Heart right ventricle (tissue), 16 donors: ENCODE results near the gene ROCK1. TPM values are rescaled to one million over a fixed set of nuclear protein-coding genes. Genes with fewer than 3 reads are reported as not detected.

Experiments used
- ATAC-seq, 8 donors: fragments of 200-7000 bp; cut with Tn5 transposase; one replicate each; pipeline ENCODE4 v1.9.1; 2020; ENCODE audit warnings: mild to moderate bottlenecking in 8 of 8, moderate library complexity in 8 of 8, moderate number of reproducible peaks in 1 of 8
- DNase-seq, 2 donors: peaks; one replicate each; pipeline ENCODE4 v3.0.0-alpha.2; 2020
- H3K27ac ChIP-seq, 10 donors: fragments of 200-600 bp; sonication (generic) in 2 of 10; one replicate each; pipeline versions ENCODE4 v1.5.0 to v1.8.0; 2020 to 2022; ENCODE audit warnings: mild to moderate bottlenecking in 3 of 10
- H3K27me3 ChIP-seq, 7 donors: fragments of 200-600 bp; one replicate each; pipeline ENCODE4 v1.8.0; 2021 to 2022; ENCODE audit warnings: mild to moderate bottlenecking in 2 of 7
- H3K36me3 ChIP-seq, 9 donors: fragments of 200-600 bp; sonication (generic) in 1 of 9; one replicate each; pipeline versions ENCODE4 v1.5.0 to v1.8.0; 2020 to 2022; ENCODE audit warnings: mild to moderate bottlenecking in 2 of 9
- H3K4me1 ChIP-seq, 9 donors: fragments of 200-600 bp; sonication (generic) in 1 of 9; one replicate each; pipeline versions ENCODE4 v1.5.0 to v1.8.0; 2020 to 2022; ENCODE audit warnings: mild to moderate bottlenecking in 4 of 9
- H3K4me3 ChIP-seq, 10 donors: fragments of 200-600 bp; sonication (generic) in 2 of 10; one replicate each; pipeline versions ENCODE4 v1.5.0 to v1.8.0; 2020 to 2022; ENCODE audit warnings: mild to moderate bottlenecking in 7 of 10, moderate library complexity in 2 of 10
- H3K9me3 ChIP-seq, 11 donors: fragments of 200-600 bp in 10 of 11; sonication (generic) in 2 of 11; one replicate each; pipeline versions ENCODE4 v1.5.0 to v1.8.0; 2013 to 2022; ENCODE audit warnings: mild to moderate bottlenecking in 2 of 11, control low read depth in 1 of 11, moderate library complexity in 1 of 11
- WGBS, 2 donors: extraction: QIAGEN DNeasy Blood & Tissue Kit; methylation state at CpG; one replicate each; pipeline ENCODE4 v1.1.7; 2013; ENCODE audit warnings: inconsistent platforms in 1 of 2; 5-methylcytosine and 5-hydroxymethylcytosine counted together
- intact Hi-C, 10 donors: fragments of 100-400 bp; cut with DNase I; formaldehyde crosslinking; loops; one replicate each; pipeline versions ENCODE4 v1.11.1 to v1.14.2; 2022
- polyA plus RNA-seq, 2 donors: library from polyadenylated mRNA; stranded (reverse); fragments of 200-250 nt; gene quantifications; one replicate each; pipeline ENCODE4 v1.2.3, GENCODE V29; 2013
- total RNA-seq, 10 donors: library from RNA; stranded (reverse); fragmentation: NEBNext Ultra II Directional in 3 of 10; extraction: Animal tissue kit (Norgen Biotek cat#: 25700) in 3 of 10; gene quantifications; one replicate each; pipeline versions ENCODE4 v1.2.1 to v1.2.4, GENCODE V29; 2021 to 2023
- TF ChIP-seq, protein P1 (sequence below), 9 donors: fragments of 200-600 bp; sonication (generic) in 2 of 9; IDR thresholded peaks; one replicate each; pipeline versions ENCODE4 v1.5.0 to v1.8.0; 2021 to 2022; ENCODE audit warnings: antibody characterized with exemption in 9 of 9, mild to moderate bottlenecking in 5 of 9, moderate library complexity in 1 of 9
- donor health status: Arrhythmogenic right ventricular cardiomyopathy.
- donor health status: ischemic (EF 13 %, LVEDD 7.1; RV severe dilation, severe dysfunction).
- donor health status: healthy with polysubstance abuse.
- donor health status: DM: no; HTN: yes; CAD: no.
- donor health status: DM: no; HTN: no; CAD: no.
- donor health status: ischemic (EF 25% LVEDD 6.9; RV normal size, moderate dysfunction).
- donor health status: ischemic (EF 25% LVEDD 5.7; RV mildly dilated, moderate dysfunction).
- donor health status: healthy.
- donor health status: DM: yes; HTN: yes; CAD: no.
- donor health status: Ischemic cardiomyopathy.
- donor health status: ischemic (EF 35%, LVEDD 5.7; RV mildly dilated, moderate dysfunction).
- donor health status: nonischemic (EF 11% LVEDD 7.7; RV severe dilation, severe dysfunction).
- donor health status: DM: yes; HTN: yes; CAD: no.
- donor health status: PGD.
- donor health status: ischemic (EF 29% LVEDD 5.4; RV normal size, mild dysfunction).
- donor health status: nonischemic (EF 23%, LVEDD 6.1; RV moderate dilation, normal function).

Gene ROCK1
- total and polyA plus RNA-seq, 12 donors: 12.5 to 44.1 (median 35.1) TPM

DNA sequence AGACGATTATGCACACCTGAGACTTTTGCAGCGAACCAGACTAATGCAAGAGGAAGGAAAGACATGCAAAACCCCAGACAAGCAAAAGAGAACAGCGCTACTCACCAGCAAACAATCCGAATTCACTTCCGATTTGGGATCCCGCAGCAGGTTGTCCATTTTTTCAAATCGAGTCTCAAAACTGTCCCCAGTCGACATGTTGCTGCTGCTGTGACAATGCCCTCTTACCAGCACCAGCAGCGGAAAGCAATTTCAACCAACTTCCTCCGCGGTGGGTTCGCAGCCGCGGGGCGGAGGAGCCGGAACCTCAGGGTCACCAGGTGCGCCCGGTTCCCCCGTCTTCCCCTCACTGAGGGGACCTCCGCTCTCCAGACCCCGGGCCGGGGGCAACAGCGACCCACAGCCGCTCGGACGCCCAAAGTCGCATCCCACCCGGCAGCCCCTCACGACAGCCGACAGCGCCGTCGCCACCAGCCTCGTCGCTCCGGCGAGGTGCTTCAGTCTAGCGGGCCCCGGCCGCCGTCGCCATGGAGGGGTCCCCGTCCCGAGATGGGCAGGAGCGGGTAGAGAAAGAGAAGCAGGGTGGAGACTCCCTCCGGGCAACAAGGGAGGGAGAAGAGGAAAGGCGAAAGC lies 784 bp downstream of the ROCK1 start:
- Histone ChIP-seq H3K4me3 (peak overlapping the region; percentile 85 to 99 (median 96)), H3K9me3 (no peaks in the 10 kb centered on the region), H3K36me3 (no peaks in the 10 kb centered on the region), H3K27me3 (no peaks in the 10 kb centered on the region), H3K4me1 (peaks cover 0 to 53% (median 48%) of the 10 kb centered on the region in 9 donors), H3K27ac (peak overlapping the region; percentile 87 to 99 (median 98))
- 0 to 1% methylated on average over 46 to 47 of the region's 47 CpGs for WGBS, 2 donors
- TF ChIP-seq, protein P1, sequence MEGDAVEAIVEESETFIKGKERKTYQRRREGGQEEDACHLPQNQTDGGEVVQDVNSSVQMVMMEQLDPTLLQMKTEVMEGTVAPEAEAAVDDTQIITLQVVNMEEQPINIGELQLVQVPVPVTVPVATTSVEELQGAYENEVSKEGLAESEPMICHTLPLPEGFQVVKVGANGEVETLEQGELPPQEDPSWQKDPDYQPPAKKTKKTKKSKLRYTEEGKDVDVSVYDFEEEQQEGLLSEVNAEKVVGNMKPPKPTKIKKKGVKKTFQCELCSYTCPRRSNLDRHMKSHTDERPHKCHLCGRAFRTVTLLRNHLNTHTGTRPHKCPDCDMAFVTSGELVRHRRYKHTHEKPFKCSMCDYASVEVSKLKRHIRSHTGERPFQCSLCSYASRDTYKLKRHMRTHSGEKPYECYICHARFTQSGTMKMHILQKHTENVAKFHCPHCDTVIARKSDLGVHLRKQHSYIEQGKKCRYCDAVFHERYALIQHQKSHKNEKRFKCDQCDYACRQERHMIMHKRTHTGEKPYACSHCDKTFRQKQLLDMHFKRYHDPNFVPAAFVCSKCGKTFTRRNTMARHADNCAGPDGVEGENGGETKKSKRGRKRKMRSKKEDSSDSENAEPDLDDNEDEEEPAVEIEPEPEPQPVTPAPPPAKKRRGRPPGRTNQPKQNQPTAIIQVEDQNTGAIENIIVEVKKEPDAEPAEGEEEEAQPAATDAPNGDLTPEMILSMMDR (IDR thresholded peaks at IDR 0.05): no peak
- DNase-seq (peak; percentile 25 to 52), ATAC-seq (peak in 5 of 8 donors; percentile 4 to 34 (median 10))
- intact Hi-C loops: loop anchor here in 5 of 10 donors (5.0 to 10.0 kb wide), 4 partner anchors 74 to 136 kb away; no protein-coding TSS in a partner anchor

DNA sequence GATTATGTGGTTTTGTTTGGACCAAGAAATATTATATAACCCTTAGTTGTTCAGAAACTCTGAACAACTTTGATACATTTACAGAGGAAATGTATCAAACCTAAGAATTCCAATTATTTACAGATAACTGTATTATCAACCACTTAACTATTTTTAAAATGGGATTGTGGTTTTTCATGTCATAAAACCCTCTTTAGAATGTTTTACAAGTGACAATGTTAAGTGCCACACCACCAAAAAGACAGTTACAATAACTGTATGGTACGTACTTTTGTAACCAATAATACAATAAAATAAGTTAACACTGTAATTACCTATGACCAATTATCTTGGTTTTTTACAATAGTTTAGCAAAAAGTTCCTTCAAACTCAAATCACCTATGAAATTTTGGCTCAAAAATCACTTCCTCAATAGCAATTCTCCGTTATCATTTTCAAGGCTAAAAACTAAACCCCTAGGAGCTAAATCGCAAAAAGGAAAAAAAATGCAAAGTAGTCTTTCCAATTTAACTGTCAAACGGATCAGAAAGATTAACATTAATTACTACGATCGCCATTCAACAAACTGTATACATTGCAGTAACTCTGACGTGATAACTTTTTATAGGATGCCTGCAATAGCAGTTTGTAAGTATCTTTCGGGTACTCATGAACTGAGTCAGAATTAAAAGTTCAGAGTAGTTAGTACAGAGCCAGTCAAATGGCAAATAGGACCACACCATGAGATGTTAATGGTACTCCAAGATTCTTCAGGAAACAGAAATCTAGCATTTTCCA lies 1.5 kb downstream of the ROCK1 start:
- TF ChIP-seq, protein P1 (IDR thresholded peaks at IDR 0.05): no peak
- Histone ChIP-seq H3K27ac (peak overlapping the region in 8 of 10 donors; percentile 96 to 99 (median 98)), H3K9me3 (no peaks in the 10 kb centered on the region), H3K36me3 (no peaks in the 10 kb centered on the region), H3K27me3 (no peaks in the 10 kb centered on the region), H3K4me1 (peaks cover 0 to 60% (median 54%) of the 10 kb centered on the region in 9 donors), H3K4me3 (peak overlapping the region; percentile 85 to 99 (median 96))
- 1% methylated on average over 8 of the region's 8 CpGs for WGBS, 2 donors
- DNase-seq (no peak), ATAC-seq (no peak)
- intact Hi-C loops: loop anchor here in 9 of 10 donors (5.0 to 10.0 kb wide), 12 partner anchors 38 to 495 kb away; partner anchors contain the start of gene ESCO1 (in 1 of the 9)

DNA sequence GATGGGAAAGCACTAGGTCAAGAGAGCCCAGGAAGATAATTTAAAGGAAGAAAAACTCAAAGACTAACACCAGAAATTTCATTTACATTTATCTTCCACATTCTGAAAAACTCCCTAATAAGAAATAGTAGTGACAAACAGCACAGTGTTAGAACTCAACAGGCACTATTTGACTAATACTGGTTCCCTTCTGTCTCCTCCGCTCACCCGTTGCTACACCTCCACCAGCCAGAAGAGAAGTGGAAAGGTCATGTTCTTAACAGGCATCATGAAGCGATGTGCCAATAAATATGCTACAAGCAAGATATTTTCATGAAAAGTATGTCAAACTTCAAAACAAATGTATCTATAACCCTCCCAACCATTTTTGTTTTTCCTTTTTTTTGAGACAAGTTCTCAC lies 5.7 kb downstream of the ROCK1 start:
- ATAC-seq (peak in 2 of 8 donors; percentile 41 to 58), DNase-seq (no peak)
- Histone ChIP-seq H3K27ac (no peak overlapping the region), H3K36me3 (no peaks in the 10 kb centered on the region), H3K4me3 (peak overlapping the region in 1 of 10 donors; percentile 0), H3K27me3 (no peaks in the 10 kb centered on the region), H3K4me1 (peaks cover 0 to 79% (median 66%) of the 10 kb centered on the region in 9 donors), H3K9me3 (no peaks in the 10 kb centered on the region)
- TF ChIP-seq, protein P1 (IDR thresholded peaks at IDR 0.05): no peak
- intact Hi-C loops: loop anchor here in 8 of 10 donors (5.0 to 10.0 kb wide), 9 partner anchors 34 to 499 kb away; partner anchors contain the start of gene ESCO1 (in 1 of the 8)
- WGBS, 2 donors: 70 to 72% methylated on average over 3 of the region's 3 CpGs

DNA sequence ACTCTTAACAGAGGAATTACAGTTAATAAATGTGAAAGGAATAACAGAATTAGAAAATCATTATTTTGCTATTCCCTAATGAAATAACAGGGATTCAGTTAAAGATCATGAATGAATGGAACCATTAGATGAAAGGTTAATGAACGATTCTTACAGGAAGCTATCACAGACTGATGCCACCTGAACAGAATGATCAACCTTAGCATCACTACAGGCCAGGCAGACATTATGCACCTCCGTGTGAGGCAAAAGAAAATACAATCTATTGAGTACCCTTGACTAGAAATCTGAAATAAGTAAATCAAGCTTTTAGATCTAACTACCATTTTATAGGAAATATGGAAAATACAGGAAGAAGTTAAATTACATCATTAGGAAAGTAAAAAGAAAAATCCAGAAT lies 10.4 kb downstream of the ROCK1 start:
- H3K36me3 ChIP-seq: no peaks in the 10 kb centered on the region
- ATAC-seq: no peak
- H3K4me1 ChIP-seq: peaks cover 0 to 81% (median 59%) of the 10 kb centered on the region in 9 donors
- WGBS, 2 donors: 66 to 75% methylated on average over 2 of the region's 2 CpGs
- H3K9me3 ChIP-seq: no peaks in the 10 kb centered on the region
- no peaks in the 10 kb centered on the region for H3K27me3 ChIP-seq
- TF ChIP-seq, protein P1 (IDR thresholded peaks at IDR 0.05): no peak
- H3K27ac ChIP-seq: no peak overlapping the region
- no peak for DNase-seq
- no peak overlapping the region for H3K4me3 ChIP-seq
- intact Hi-C loops: loop anchor here in 6 of 10 donors (10.0 kb wide), 6 partner anchors 46 to 504 kb away; partner anchors contain the start of gene ESCO1 (in 1 of the 6)
